H1 (cell line): Measurements from ENCODE around the gene CDADC1. TPM values are rescaled to one million over a fixed set of nuclear protein-coding genes. Genes with fewer than 3 reads are reported as not detected.

Source experiments
- CTCF ChIA-PET: fragments of 300-600 bp; sonication (Branson Sonifier 250); formaldehyde crosslinking; loops from one replicate; lab custom pipeline; 2021; ENCODE audit not compliant: partially characterized antibody; lab: Charles Lee
- POLR2A ChIA-PET: fragments of 300-600 bp; sonication (Branson Sonifier 250); formaldehyde crosslinking; loops from one replicate; lab custom pipeline; 2021; ENCODE audit warnings: inconsistent platforms; ENCODE audit not compliant: partially characterized antibody; lab: Charles Lee
- DNase-seq, 2 experiments: peaks; one replicate each; pipeline versions ENCODE4 v3.0.0 to v3.0.0-alpha.2; 2010 to 2022; ENCODE audit warnings: low spot score in 2 of 2, low read depth in 1 of 2, mixed read lengths in 1 of 2
- FAIRE-seq: peaks from 2 replicates; lab custom pipeline; 2011; peaks lifted over from hg19 to GRCh38; lab: Jason Lieb, UNC
- H2AFZ ChIP-seq: 2 replicates; pipeline ENCODE4 v1.8.1; 2012; ENCODE audit warnings: low read length, inconsistent platforms
- H2AK5ac ChIP-seq: 2 replicates; pipeline ENCODE4 v1.6.1; 2013; ENCODE audit warnings: low read depth, low read length
- H2BK120ac ChIP-seq: replicated peaks from 2 replicates; pipeline ENCODE3; 2013; ENCODE audit warnings: low read depth, low read length, inconsistent platforms
- H2BK12ac ChIP-seq: 2 replicates; pipeline ENCODE4 v1.6.1; 2013; ENCODE audit warnings: low read depth, low read length
- H2BK15ac ChIP-seq: 2 replicates; pipeline ENCODE4 v1.6.1; 2013; ENCODE audit warnings: low read length
- H2BK20ac ChIP-seq: 2 replicates; pipeline ENCODE4 v1.6.1; 2013; ENCODE audit warnings: low read length
- H2BK5ac ChIP-seq: 2 replicates; pipeline ENCODE4 v1.6.1; 2013; ENCODE audit warnings: low read depth, low read length
- H3K14ac ChIP-seq: 2 replicates; pipeline ENCODE4 v1.6.1; 2013; ENCODE audit warnings: inconsistent platforms; ENCODE audit not compliant: insufficient read length
- H3K18ac ChIP-seq: 2 replicates; pipeline ENCODE4 v1.6.1; 2013; ENCODE audit warnings: low read length; ENCODE audit errors: extremely low read depth
- H3K23ac ChIP-seq: 2 replicates; pipeline ENCODE4 v1.6.1; 2013; ENCODE audit warnings: inconsistent platforms; ENCODE audit not compliant: insufficient read length
- H3K23me2 ChIP-seq: 2 replicates; pipeline ENCODE4 v1.6.1; 2013; ENCODE audit warnings: low read depth, low read length
- H3K27ac ChIP-seq: 2 replicates; pipeline ENCODE4 v1.6.1; 2011; ENCODE audit warnings: low read depth, low read length, inconsistent platforms
- H3K27me3 ChIP-seq, 4 experiments: replicated peaks in 1 of 4; 1 replicate in 1 of 4; 2 replicates in 3 of 4; pipeline versions ENCODE4 v1.6.1 to v1.8.1; 2011 to 2013; ENCODE audit warnings: low read length in 3 of 4, mild to moderate bottlenecking in 3 of 4, inconsistent platforms in 2 of 4, mixed read lengths in 2 of 4, moderate library complexity in 1 of 4; ENCODE audit not compliant: control insufficient read depth in 3 of 4, insufficient read depth in 3 of 4; ENCODE audit errors: extremely low read depth in 1 of 4
- H3K36me3 ChIP-seq, 4 experiments: 2 replicates each; pipeline versions ENCODE4 v1.6.1 to v1.8.1; 2011 to 2013; ENCODE audit warnings: mild to moderate bottlenecking in 4 of 4, low read length in 3 of 4, moderate library complexity in 2 of 4, control low read depth in 1 of 4, inconsistent platforms in 1 of 4; ENCODE audit not compliant: insufficient read depth in 4 of 4, control insufficient read depth in 2 of 4
- H3K4ac ChIP-seq: replicated peaks from 2 replicates; pipeline ENCODE3; 2013; ENCODE audit warnings: low read length, low read depth, mixed read lengths, inconsistent platforms; ENCODE audit not compliant: insufficient read length
- H3K4me1 ChIP-seq, 4 experiments: replicated peaks in 1 of 4; 1 replicate in 1 of 4; 2 replicates in 3 of 4; pipeline versions ENCODE4 v1.6.1 to v1.8.1; 2011 to 2013; ENCODE audit warnings: low read length in 3 of 4, inconsistent platforms in 2 of 4, mixed read lengths in 1 of 4; ENCODE audit not compliant: insufficient read depth in 4 of 4, control insufficient read depth in 3 of 4
- H3K4me2 ChIP-seq, 2 experiments: 2 replicates each; pipeline versions ENCODE4 v1.6.1 to v1.8.1; 2011 to 2013; ENCODE audit warnings: low read depth in 2 of 2, low read length in 2 of 2, control low read depth in 1 of 2, inconsistent platforms in 1 of 2, mild to moderate bottlenecking in 1 of 2; ENCODE audit not compliant: insufficient read depth in 1 of 2
- H3K4me3 ChIP-seq, 4 experiments: fragments of 200-600, 300-600 bp in 1 of 4; sonication (generic), shearing (Covaris generic), sonication (Bioruptor Twin) in 1 of 4; 2 replicates each; pipeline versions ENCODE4 v1.5.1 to v1.8.1; 2011 to 2016; ENCODE audit warnings: low read length in 4 of 4, low read depth in 3 of 4, control low read depth in 2 of 4, inconsistent platforms in 2 of 4, mild to moderate bottlenecking in 2 of 4, mixed read lengths in 1 of 4, moderate library complexity in 1 of 4; ENCODE audit not compliant: insufficient read depth in 2 of 4; ENCODE audit errors: extremely low read depth in 1 of 4
- H3K56ac ChIP-seq: replicated peaks from 2 replicates; pipeline ENCODE3; 2013; ENCODE audit warnings: low read depth, mild to moderate bottlenecking, mixed read lengths, low read length, inconsistent platforms; ENCODE audit not compliant: insufficient read length
- H3K79me1 ChIP-seq: 2 replicates; pipeline ENCODE4 v1.6.1; 2013; ENCODE audit warnings: low read depth, low read length, control low read depth
- H3K79me2 ChIP-seq, 2 experiments: 2 replicates each; pipeline versions ENCODE4 v1.6.1 to v1.8.1; 2012 to 2013; ENCODE audit warnings: low read length in 2 of 2, mild to moderate bottlenecking in 2 of 2, inconsistent platforms in 1 of 2; ENCODE audit not compliant: insufficient read depth in 2 of 2, control insufficient read depth in 1 of 2
- H3K9ac ChIP-seq, 4 experiments: replicated peaks in 1 of 4; 1 replicate in 1 of 4; 2 replicates in 3 of 4; pipeline versions ENCODE4 v1.6.1 to v1.8.1; 2011 to 2013; ENCODE audit warnings: low read depth in 3 of 4, low read length in 3 of 4, control low read depth in 2 of 4, mild to moderate bottlenecking in 2 of 4, moderate library complexity in 2 of 4, inconsistent platforms in 1 of 4; ENCODE audit errors: extremely low read depth in 1 of 4
- H3K9me3 ChIP-seq, 2 experiments: 2 replicates each; pipeline versions ENCODE4 v1.6.1 to v1.8.1; 2012 to 2013; ENCODE audit warnings: mild to moderate bottlenecking in 2 of 2, moderate library complexity in 2 of 2, control low read depth in 1 of 2, inconsistent platforms in 1 of 2, low read depth in 1 of 2, low read length in 1 of 2, mixed read lengths in 1 of 2; ENCODE audit not compliant: insufficient read depth in 2 of 2
- H4K20me1 ChIP-seq, 2 experiments: replicated peaks in 1 of 2; 2 replicates each; pipeline versions ENCODE3 to v1.8.1; 2011 to 2013; ENCODE audit warnings: inconsistent platforms in 2 of 2, low read length in 2 of 2, mild to moderate bottlenecking in 1 of 2; ENCODE audit not compliant: insufficient read depth in 2 of 2, control insufficient read depth in 1 of 2
- H4K5ac ChIP-seq: 2 replicates; pipeline ENCODE4 v1.6.1; 2013; ENCODE audit warnings: low read length, low read depth, mixed read lengths, inconsistent platforms; ENCODE audit not compliant: insufficient read length
- H4K8ac ChIP-seq: 2 replicates; pipeline ENCODE4 v1.8.0; 2013; ENCODE audit warnings: mild to moderate bottlenecking, moderate library complexity, low read length, inconsistent platforms; ENCODE audit not compliant: insufficient read depth; ENCODE audit errors: extremely low read depth
- H4K91ac ChIP-seq: replicated peaks from 2 replicates; pipeline ENCODE3; 2013; ENCODE audit warnings: low read length, mixed read lengths, inconsistent platforms; ENCODE audit not compliant: insufficient read length
- ATF2 ChIP-seq: IDR thresholded peaks from 2 replicates; pipeline ENCODE4 v1.6.1; 2012; ENCODE audit warnings: low read length, inconsistent platforms
- CREB1 ChIP-seq: IDR thresholded peaks from 2 replicates; pipeline ENCODE4 v1.6.1; 2012; ENCODE audit warnings: inconsistent platforms
- CTCF ChIP-seq, 3 experiments: IDR thresholded peaks; 1 replicate in 2 of 3; 2 replicates in 1 of 3; pipeline versions ENCODE4 v1.5.1 to v1.6.1; 2011; ENCODE audit warnings: low read length in 3 of 3, mild to moderate bottlenecking in 3 of 3, inconsistent platforms in 2 of 3, low read depth in 1 of 3, moderate library complexity in 1 of 3; ENCODE audit not compliant: insufficient read depth in 1 of 3; ENCODE audit errors: control extremely low read depth in 1 of 3
- JUND ChIP-seq: IDR thresholded peaks from 2 replicates; pipeline ENCODE4 v1.6.1; 2011; ENCODE audit warnings: mild to moderate bottlenecking, improper control_type of control experiment, low read length
- WGBS, 2 experiments: shearing (Covaris generic) in 1 of 2; methylation state at CpG; one replicate each; pipeline versions ENCODE4 v1.1.6 to v1.1.7; 2013 to 2015; ENCODE audit warnings: low lambda C conversion rate in 2 of 2, mixed read lengths in 2 of 2, inconsistent platforms in 1 of 2, low coverage in 1 of 2, missing lambda C conversion rate in 1 of 2; ENCODE audit not compliant: insufficient replicate concordance in 2 of 2, insufficient coverage in 1 of 2, insufficient read length in 1 of 2; ENCODE audit errors: extremely low coverage in 1 of 2, missing lambda C conversion rate in 1 of 2; 5-methylcytosine and 5-hydroxymethylcytosine counted together
- polyA plus RNA-seq, 7 experiments: library from polyadenylated mRNA; depleted of rRNA in 3 of 7; stranded (reverse) in 5 of 7; unstranded in 2 of 7; fragments of >200 nt in 5 of 7; fragments of 200-250 nt in 2 of 7; gene quantifications; 1 replicate in 5 of 7; 2 replicates in 1 of 7; 4 replicates in 1 of 7; pipeline versions ENCODE4 v1.2.1 to v1.2.3, GENCODE V29; 2011 to 2013; ENCODE audit warnings: missing spikeins in 2 of 7, mixed read lengths in 2 of 7
- total RNA-seq: library from RNA; stranded (reverse); fragmentation: NEBNext Ultra II Directional; extraction: Animal tissue kit (Norgen Biotek cat#: 25700); gene quantifications from 2 replicates; pipeline ENCODE4 v1.2.1, GENCODE V29; 2021

CDADC1 gene
- total and polyA plus RNA-seq, 2 of the 8 experiments (the other 6 are each of a cell fraction or from before 2014, with no cell fraction given) = 0.98 to 2.7 TPM

GRCh38 chr13:49323344-49323743 lies 75.6 kb downstream of the CDADC1 start:
- no peaks in the 10 kb centered on the region for H3K27me3 ChIP-seq
- no peak overlapping the region for H3K56ac ChIP-seq

More at GRCh38 chr13:49323344-49323743, 75.6 kb downstream of the CDADC1 start:
- Histone ChIP-seq H3K27ac (no peak overlapping the region), H4K8ac (no peak overlapping the region), H3K79me2 (no peaks in the 10 kb centered on the region), H4K20me1 (no peaks in the 10 kb centered on the region), H3K4ac (no peak overlapping the region), H2AK5ac (no peak overlapping the region), H2BK12ac (no peak overlapping the region), H3K14ac (no peak overlapping the region), H3K4me1 (no peaks in the 10 kb centered on the region), H2BK120ac (no peak overlapping the region), H3K18ac (no peak overlapping the region), H3K23me2 (no peaks in the 10 kb centered on the region), H4K91ac (no peak overlapping the region), H3K79me1 (no peaks in the 10 kb centered on the region), H2BK15ac (no peak overlapping the region), H2BK5ac (no peak overlapping the region), H2AFZ (no peak overlapping the region), H3K4me3 (no peak overlapping the region), H3K36me3 (no peaks in the 10 kb centered on the region), H3K9ac (no peak overlapping the region), H2BK20ac (no peak overlapping the region), H4K5ac (no peak overlapping the region), H3K23ac (no peak overlapping the region), H3K9me3 (no peaks in the 10 kb centered on the region), H3K4me2 (no peak overlapping the region)
- TF ChIP-seq JUND = no peak
- no peak for TF ChIP-seq ATF2
- no peak for TF ChIP-seq CTCF (IDR thresholded peaks at IDR 0.05; ENCODE audit: control extremely low read depth in 1 of 3, insufficient read depth in 1 of 3, low read depth in 1 of 3, low read length in 3 of 3)
- TF ChIP-seq CREB1 = no peak
- WGBS, 2 experiments = 84% methylated on average over 7 of the region's 7 CpGs; no CpG with 5 or more reads in 1 of the 2 experiments
- POLR2A ChIA-PET = no interaction called here
- CTCF ChIA-PET = interaction anchor here (1.2 kb wide), 1 partner anchor 49 kb away, joined by 3 read pairs; no protein-coding TSS in a partner anchor
- DNase-seq (no peak), FAIRE-seq (no peak)
